Measurements from ENCODE around the gene RANBP3.

- TF ChIP-seq CTCF (conservative IDR thresholded peaks at IDR 0.05; ENCODE audit: low read depth in 2 of 2) (no peak), POLR2AphosphoS5 (IDR thresholded peaks at IDR 0.05; ENCODE audit: low read depth) (no peak), ETS1 (IDR thresholded peaks at IDR 0.05) (no peak)
Measured at GRCh38 chr19:5903056-5903623, 74.8 kb downstream of the RANBP3 start.
